A549 treated with AZD9567 at 1 μM for 4 hours (cell line): ENCODE measurements around the gene CXCL12. TPM values are rescaled to one million over a fixed set of nuclear protein-coding genes. Genes with fewer than 3 reads are reported as not detected.

Experiments used
- total RNA-seq: library from RNA; stranded (reverse); fragments of 200-300 nt; extraction: Qiagen RNA extraction; gene quantifications from 5 replicates; pipeline ENCODE4 v1.2.3, GENCODE V29; 2022; ENCODE audit not compliant: insufficient read depth

The CXCL12 gene
- 0.08 to 0.31 TPM (median 0.13 TPM) in 4 of 5 replicates, not detected in the other for total RNA-seq

GRCh38 chr10:44385026-44385695 is at the start of gene CXCL12:
Gene CXCL12, minus strand, starts transcription at chr10:44385097. Its CDS starts 92 bp downstream, at chr10:44385005.

